ENCODE results near the gene HDAC4.

Gene HDAC4

GRCh38 chr2:239159476-239159911 is 241.3 kb downstream of the HDAC4 start:
- DNase-seq = no peak

GRCh38 chr2:239158641-239159475 is 242.0 kb downstream of the HDAC4 start:
- DNase-seq = no peak

GRCh38 chr2:239157771-239158170 is 243.0 kb downstream of the HDAC4 start:
- DNase-seq = no peak

- no peak for DNase-seq
These were observed 243.6 kb downstream of the HDAC4 start for GRCh38 chr2:239157269-239157668.

- no peak for DNase-seq
These were observed 244.1 kb downstream of the HDAC4 start for GRCh38 chr2:239156516-239157265.

GRCh38 chr2:239155806-239156480 is 244.9 kb downstream of the HDAC4 start:
- DNase-seq = no peak

GRCh38 chr2:239154971-239155805 is 245.6 kb downstream of the HDAC4 start:
- DNase-seq = no peak

- DNase-seq = no peak
These were observed 246.8 kb downstream of the HDAC4 start for GRCh38 chr2:239153806-239154591.

- no peak for DNase-seq
These were observed 247.9 kb downstream of the HDAC4 start for GRCh38 chr2:239152916-239153305.

- no peak for DNase-seq
These were observed 248.4 kb downstream of the HDAC4 start for GRCh38 chr2:239152239-239152915.

- DNase-seq = no peak
These were observed 249.4 kb downstream of the HDAC4 start for GRCh38 chr2:239151201-239152131.

- no peak for DNase-seq
These were observed 250.5 kb downstream of the HDAC4 start for GRCh38 chr2:239150125-239151011.

GRCh38 chr2:239149501-239149900 is 251.3 kb downstream of the HDAC4 start:
- DNase-seq = no peak

GRCh38 chr2:239148495-239149200 is 252.2 kb downstream of the HDAC4 start:
- no peak for DNase-seq

GRCh38 chr2:239147376-239147775 is 253.4 kb downstream of the HDAC4 start:
- DNase-seq = no peak

- DNase-seq = no peak
These were observed 254.1 kb downstream of the HDAC4 start for GRCh38 chr2:239146741-239147181.

- no peak for DNase-seq
These were observed 254.7 kb downstream of the HDAC4 start for GRCh38 chr2:239146011-239146641.

GRCh38 chr2:239145601-239146000 is 255.2 kb downstream of the HDAC4 start:
- no peak for DNase-seq

All from NCI-H510A treated with DMSO at 0.1 percent for 48 hours (cell line).